Skeletal muscle tissue (tissue), 4 donors: ENCODE measurements around the gene RNASE7. TPM values are rescaled to one million over a fixed set of nuclear protein-coding genes. Genes with fewer than 3 reads are reported as not detected.
"Not testable (repeated sequence)": the region's sequence is repeated elsewhere in the genome, so short reads cannot be mapped to it uniquely, and the experiment has no call there.

Source experiments
- H3K27ac ChIP-seq: one replicate; pipeline ENCODE4 v1.7.0; 2013; ENCODE audit warnings: mild to moderate bottlenecking, low read depth, low read length, inconsistent platforms
- H3K27me3 ChIP-seq, 3 donors: one replicate each; pipeline ENCODE4 v1.7.0; 2013; ENCODE audit warnings: low read length in 3 of 3; ENCODE audit not compliant: control insufficient read depth in 3 of 3, insufficient read depth in 3 of 3
- H3K36me3 ChIP-seq, 3 donors: one replicate each; pipeline ENCODE4 v1.7.0; 2013; ENCODE audit warnings: low read length in 3 of 3; ENCODE audit not compliant: control insufficient read depth in 3 of 3, insufficient read depth in 3 of 3
- H3K4me1 ChIP-seq, 3 donors: one replicate each; pipeline ENCODE4 v1.7.0; 2013; ENCODE audit warnings: low read length in 3 of 3, mild to moderate bottlenecking in 3 of 3; ENCODE audit not compliant: control insufficient read depth in 3 of 3, insufficient read depth in 3 of 3
- H3K4me3 ChIP-seq, 3 donors: one replicate each; pipeline ENCODE4 v1.7.0; 2013; ENCODE audit warnings: low read length in 3 of 3
- H3K9ac ChIP-seq, 3 donors: one replicate each; pipeline ENCODE4 v1.7.0; 2013; ENCODE audit warnings: low read length in 3 of 3, mild to moderate bottlenecking in 3 of 3, moderate library complexity in 2 of 3, low read depth in 1 of 3
- H3K9me3 ChIP-seq, 3 donors: one replicate each; pipeline ENCODE4 v1.7.0; 2013; ENCODE audit warnings: low read length in 3 of 3; ENCODE audit not compliant: control insufficient read depth in 3 of 3
- total RNA-seq: library from RNA; depleted of rRNA; stranded (reverse); fragments of >200 nt; gene quantifications from one replicate; pipeline ENCODE4 v1.2.3, GENCODE V29; 2014
- donor health status: Osteomylitis.

Gene RNASE7
- total RNA-seq, 1 donor from 2014 or later = not detected

GRCh38 chr14:21040370-21040925 is 1.7 kb upstream of the RNASE7 start:
- H3K36me3 ChIP-seq = no peaks in the 10 kb centered on the region
- peaks cover 50 to 78% (median 68%) of the 10 kb centered on the region in 3 donors for H3K4me1 ChIP-seq
- no peak overlapping the region for H3K4me3 ChIP-seq
- H3K9me3 ChIP-seq = no peaks in the 10 kb centered on the region
- H3K27ac ChIP-seq = no peak overlapping the region
- H3K9ac ChIP-seq = no peak overlapping the region
- H3K27me3 ChIP-seq = no peaks in the 10 kb centered on the region

- H3K4me1 ChIP-seq = peaks cover 50 to 78% (median 68%) of the 10 kb centered on the region in 3 donors
- not testable (repeated sequence) for H3K27ac ChIP-seq, H3K9me3 ChIP-seq, H3K4me3 ChIP-seq, H3K9ac ChIP-seq, H3K36me3 ChIP-seq, H3K27me3 ChIP-seq
These were observed 1.2 kb upstream of the RNASE7 start for GRCh38 chr14:21040941-21041340.

DNA sequence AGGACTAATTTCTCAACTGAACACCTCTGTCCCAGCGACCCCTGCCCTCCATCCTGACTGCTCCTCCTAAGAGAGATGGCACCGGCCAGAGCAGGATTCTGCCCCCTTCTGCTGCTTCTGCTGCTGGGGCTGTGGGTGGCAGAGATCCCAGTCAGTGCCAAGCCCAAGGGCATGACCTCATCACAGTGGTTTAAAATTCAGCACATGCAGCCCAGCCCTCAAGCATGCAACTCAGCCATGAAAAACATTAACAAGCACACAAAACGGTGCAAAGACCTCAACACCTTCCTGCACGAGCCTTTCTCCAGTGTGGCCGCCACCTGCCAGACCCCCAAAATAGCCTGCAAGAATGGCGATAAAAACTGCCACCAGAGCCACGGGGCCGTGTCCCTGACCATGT is 756 bp downstream of the RNASE7 start:
- Histone ChIP-seq H3K27ac (peak overlapping the region; percentile 11), H3K36me3 (no peaks in the 10 kb centered on the region), H3K9me3 (no peaks in the 10 kb centered on the region), H3K4me3 (no peak overlapping the region), H3K27me3 (no peaks in the 10 kb centered on the region), H3K4me1 (peaks cover 48 to 73% (median 62%) of the 10 kb centered on the region in 3 donors), H3K9ac (peak overlapping the region in 1 of 3 donors; percentile 41)

DNA sequence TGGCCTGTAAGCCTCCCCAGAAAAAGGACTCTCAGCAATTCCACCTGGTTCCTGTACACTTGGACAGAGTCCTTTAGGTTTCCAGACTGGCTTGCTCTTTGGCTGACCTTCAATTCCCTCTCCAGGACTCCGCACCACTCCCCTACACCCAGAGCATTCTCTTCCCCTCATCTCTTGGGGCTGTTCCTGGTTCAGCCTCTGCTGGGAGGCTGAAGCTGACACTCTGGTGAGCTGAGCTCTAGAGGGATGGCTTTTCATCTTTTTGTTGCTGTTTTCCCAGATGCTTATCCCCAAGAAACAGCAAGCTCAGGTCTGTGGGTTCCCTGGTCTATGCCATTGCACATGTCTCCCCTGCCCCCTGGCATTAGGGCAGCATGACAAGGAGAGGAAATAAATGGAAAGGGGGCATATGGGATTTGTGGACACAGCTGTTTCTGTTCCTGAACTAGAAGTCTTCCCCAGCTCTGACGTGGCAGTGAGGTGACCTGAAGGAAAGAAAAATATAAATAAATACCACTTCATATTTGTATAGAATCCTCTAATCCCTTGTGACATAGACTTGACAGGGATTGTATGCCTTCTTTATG is 1.3 kb downstream of the RNASE7 start:
- H3K9ac ChIP-seq = peak overlapping the region in 2 of 3 donors; percentile 3 to 41

GRCh38 chr14:21043974-21044618 is 1.9 kb downstream of the RNASE7 start:
- Histone ChIP-seq H3K4me3 (peak overlapping the region in 1 of 3 donors; percentile 32), H3K27me3 (no peaks in the 10 kb centered on the region), H3K9ac (peak overlapping the region in 1 of 3 donors; percentile 24), H3K9me3 (no peaks in the 10 kb centered on the region), H3K4me1 (peaks cover 39 to 69% (median 51%) of the 10 kb centered on the region in 3 donors), H3K27ac (peak overlapping the region; percentile 48), H3K36me3 (no peaks in the 10 kb centered on the region)

More for the DNA sequence above, 1.3 kb downstream of the RNASE7 start:
- no peaks in the 10 kb centered on the region for H3K9me3 ChIP-seq
- H3K27me3 ChIP-seq = no peaks in the 10 kb centered on the region
- H3K4me3 ChIP-seq = peak overlapping the region in 1 of 3 donors; percentile 57
- H3K36me3 ChIP-seq = no peaks in the 10 kb centered on the region
- peak overlapping the region; percentile 48 for H3K27ac ChIP-seq
- H3K4me1 ChIP-seq = peaks cover 43 to 73% (median 57%) of the 10 kb centered on the region in 3 donors

- no peaks in the 10 kb centered on the region for H3K36me3 ChIP-seq
- H3K9me3 ChIP-seq = no peaks in the 10 kb centered on the region
- H3K27ac ChIP-seq = peak overlapping the region; percentile 6
- peaks cover 28 to 38% (median 31%) of the 10 kb centered on the region in 3 donors for H3K4me1 ChIP-seq
- no peaks in the 10 kb centered on the region for H3K27me3 ChIP-seq
- no peak overlapping the region for H3K4me3 ChIP-seq
- H3K9ac ChIP-seq = no peak overlapping the region
These were observed 5.2 kb downstream of the RNASE7 start for GRCh38 chr14:21047378-21047781.

GRCh38 chr14:21048638-21049037 is 6.5 kb downstream of the RNASE7 start:
- no peaks in the 10 kb centered on the region for H3K36me3 ChIP-seq
- H3K4me1 ChIP-seq = peaks cover 17 to 25% (median 18%) of the 10 kb centered on the region in 3 donors
- no peak overlapping the region for H3K27ac ChIP-seq
- H3K4me3 ChIP-seq = no peak overlapping the region
- H3K9ac ChIP-seq = no peak overlapping the region
- H3K9me3 ChIP-seq = no peaks in the 10 kb centered on the region
- no peaks in the 10 kb centered on the region for H3K27me3 ChIP-seq

DNA sequence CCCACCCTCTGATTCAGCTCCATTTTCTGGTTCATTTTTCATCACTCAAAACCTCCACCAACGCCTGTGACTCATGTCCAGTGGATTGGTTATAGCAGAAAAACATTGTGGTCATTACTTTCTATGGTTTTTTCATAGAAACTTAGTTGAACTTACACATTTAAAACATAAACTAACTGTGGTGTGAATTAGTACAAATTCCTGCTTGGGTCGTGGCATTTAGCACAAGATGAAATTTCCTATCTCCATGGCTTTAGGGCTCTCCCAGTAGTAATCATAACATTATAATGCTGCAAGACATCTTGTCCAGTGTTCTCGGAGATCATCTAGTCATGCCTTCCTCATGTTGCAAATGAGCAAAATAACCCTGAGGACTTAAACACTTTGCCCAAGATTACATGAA is 7.1 kb downstream of the RNASE7 start:
- H3K9me3 ChIP-seq = no peaks in the 10 kb centered on the region
- H3K27me3 ChIP-seq = no peaks in the 10 kb centered on the region
- peaks cover 10 to 19% (median 12%) of the 10 kb centered on the region in 3 donors for H3K4me1 ChIP-seq
- no peaks in the 10 kb centered on the region for H3K36me3 ChIP-seq
- H3K9ac ChIP-seq = no peak overlapping the region
- no peak overlapping the region for H3K27ac ChIP-seq
- H3K4me3 ChIP-seq = no peak overlapping the region

GRCh38 chr14:21050597-21050996 is 8.4 kb downstream of the RNASE7 start:
- no peak overlapping the region for H3K9ac ChIP-seq
- no peak overlapping the region for H3K27ac ChIP-seq
- peaks cover 8 to 14% (median 8%) of the 10 kb centered on the region in 3 donors for H3K4me1 ChIP-seq
- no peaks in the 10 kb centered on the region for H3K36me3 ChIP-seq
- no peak overlapping the region for H3K4me3 ChIP-seq
- no peaks in the 10 kb centered on the region for H3K9me3 ChIP-seq
- no peaks in the 10 kb centered on the region for H3K27me3 ChIP-seq
